Prostate gland (tissue), 2 donors: ENCODE measurements around the gene SLC6A6.

ENCODE experiments used
- CTCF ChIP-seq, 4 experiments: fragments of 200-600 bp in 2 of 4; fragments of 450-650 bp in 2 of 4; sonication (generic) in 2 of 4; IDR thresholded peaks; 1 replicate in 3 of 4; 2 replicates in 1 of 4; pipeline ENCODE4 v1.5.1; 2016 to 2019; ENCODE audit warnings: antibody characterized with exemption in 4 of 4, mild to moderate bottlenecking in 2 of 4, moderate library complexity in 2 of 4
- POLR2A ChIP-seq: fragments of 450-650 bp; IDR thresholded peaks from one replicate; pipeline ENCODE4 v1.6.1; 2016; ENCODE audit warnings: antibody characterized with exemption, mild to moderate bottlenecking
- POLR2AphosphoS5 ChIP-seq: sonication (generic); formaldehyde crosslinking; IDR thresholded peaks from one replicate; pipeline ENCODE4 v1.6.1; 2017; ENCODE audit warnings: antibody characterized with exemption

GRCh38 chr3:14486460-14486859, 84.1 kb downstream of the SLC6A6 start:
- TF ChIP-seq CTCF (IDR thresholded peaks at IDR 0.05) (no peak), POLR2A (no peak), POLR2AphosphoS5 (no peak)
